Vagina (tissue), 2 donors: Measurements from ENCODE around the gene INSYN1. TPM values are rescaled to one million over a fixed set of nuclear protein-coding genes. Genes with fewer than 3 reads are reported as not detected.
"Not testable (repeated sequence)": the region's sequence is repeated elsewhere in the genome, so short reads cannot be mapped to it uniquely, and the experiment has no call there.

Experiments used
- DNase-seq, 2 donors: peaks; one replicate each; pipeline ENCODE4 v3.0.0-alpha.2; 2017; ENCODE audit errors: extremely low spot score in 2 of 2
- H3K27ac ChIP-seq: fragments of 200-600 bp; sonication (generic); one replicate; pipeline ENCODE4 v1.5.1; 2019
- H3K27me3 ChIP-seq: fragments of 200-600 bp; sonication (generic); one replicate; pipeline ENCODE4 v1.5.1; 2019
- H3K36me3 ChIP-seq, 2 donors: fragments of 200-600 bp; sonication (generic); one replicate each; pipeline ENCODE4 v1.5.1; 2017 to 2019
- H3K4me1 ChIP-seq: fragments of 200-600 bp; sonication (generic); one replicate; pipeline ENCODE4 v1.5.1; 2019
- H3K4me3 ChIP-seq, 2 donors: fragments of 200-600 bp; sonication (generic); 1 replicate in 1 of 2; 2 replicates in 1 of 2; pipeline ENCODE4 v1.5.1; 2016 to 2019
- H3K9me3 ChIP-seq: fragments of 200-600 bp; sonication (generic); one replicate; pipeline ENCODE4 v1.5.1; 2019
- POLR2A ChIP-seq, 2 donors: fragments of 450-650 bp; IDR thresholded peaks; one replicate each; pipeline ENCODE4 v1.6.1; 2017; ENCODE audit warnings: antibody characterized with exemption in 2 of 2, mild to moderate bottlenecking in 2 of 2, moderate library complexity in 2 of 2
- POLR2AphosphoS5 ChIP-seq, 2 donors: sonication (generic); formaldehyde crosslinking; IDR thresholded peaks; one replicate each; pipeline ENCODE4 v1.9.0; 2017; ENCODE audit warnings: antibody characterized with exemption in 2 of 2, mild to moderate bottlenecking in 2 of 2, low read depth in 1 of 2; ENCODE audit not compliant: insufficient read depth in 1 of 2
- intact Hi-C: fragments of 100-400 bp; cut with DNase I; formaldehyde crosslinking; loops from one replicate; pipeline ENCODE4 v1.15.1; 2023
- total RNA-seq: library from RNA; depleted of rRNA; stranded (reverse); fragments of >200 nt; gene quantifications from one replicate; pipeline ENCODE4 v1.2.3, GENCODE V29; 2016
- TF ChIP-seq, protein P1 (sequence below), 3 experiments: fragments of 450-650 bp in 2 of 3; fragments of 200-600 bp in 1 of 3; sonication (generic) in 1 of 3; IDR thresholded peaks; one replicate each; pipeline ENCODE4 v1.5.1; 2017 to 2019; ENCODE audit warnings: antibody characterized with exemption in 3 of 3, mild to moderate bottlenecking in 2 of 3, moderate library complexity in 2 of 3

Gene INSYN1
- total RNA-seq, 1 donor from 2014 or later = 5.6 TPM

DNA sequence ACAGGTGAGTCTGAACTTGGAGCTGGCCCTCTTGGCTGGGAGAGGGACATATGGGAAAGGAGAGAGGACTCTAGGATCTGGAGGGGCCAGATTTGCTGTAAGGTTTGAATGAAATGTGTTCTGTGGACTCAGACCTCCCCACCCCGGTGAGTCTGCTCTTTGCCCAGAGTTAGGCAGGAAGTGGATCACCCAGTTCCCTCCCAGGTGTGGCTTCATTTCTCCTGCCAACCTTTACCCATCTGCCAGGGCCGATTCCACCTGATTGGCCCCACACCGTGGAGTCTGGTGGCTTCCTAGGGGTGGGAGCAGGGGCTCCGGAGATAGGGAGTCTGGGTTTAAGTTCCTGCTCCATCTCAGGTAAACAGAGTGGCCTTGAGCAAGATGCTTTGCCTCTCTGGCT, 43.5 kb downstream of the INSYN1 start:
- TF ChIP-seq POLR2AphosphoS5 (IDR thresholded peaks at IDR 0.05; ENCODE audit: insufficient read depth in 1 of 2, low read depth in 1 of 2) (no peak), POLR2A (IDR thresholded peaks at IDR 0.05) (no peak)
- TF ChIP-seq, protein P1, sequence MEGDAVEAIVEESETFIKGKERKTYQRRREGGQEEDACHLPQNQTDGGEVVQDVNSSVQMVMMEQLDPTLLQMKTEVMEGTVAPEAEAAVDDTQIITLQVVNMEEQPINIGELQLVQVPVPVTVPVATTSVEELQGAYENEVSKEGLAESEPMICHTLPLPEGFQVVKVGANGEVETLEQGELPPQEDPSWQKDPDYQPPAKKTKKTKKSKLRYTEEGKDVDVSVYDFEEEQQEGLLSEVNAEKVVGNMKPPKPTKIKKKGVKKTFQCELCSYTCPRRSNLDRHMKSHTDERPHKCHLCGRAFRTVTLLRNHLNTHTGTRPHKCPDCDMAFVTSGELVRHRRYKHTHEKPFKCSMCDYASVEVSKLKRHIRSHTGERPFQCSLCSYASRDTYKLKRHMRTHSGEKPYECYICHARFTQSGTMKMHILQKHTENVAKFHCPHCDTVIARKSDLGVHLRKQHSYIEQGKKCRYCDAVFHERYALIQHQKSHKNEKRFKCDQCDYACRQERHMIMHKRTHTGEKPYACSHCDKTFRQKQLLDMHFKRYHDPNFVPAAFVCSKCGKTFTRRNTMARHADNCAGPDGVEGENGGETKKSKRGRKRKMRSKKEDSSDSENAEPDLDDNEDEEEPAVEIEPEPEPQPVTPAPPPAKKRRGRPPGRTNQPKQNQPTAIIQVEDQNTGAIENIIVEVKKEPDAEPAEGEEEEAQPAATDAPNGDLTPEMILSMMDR (IDR thresholded peaks at IDR 0.05) = no peak
- H3K36me3 ChIP-seq = peaks cover 0 to 45% of the 10 kb centered on the region in 2 donors
- intact Hi-C loops = loop anchor here (5.0 to 10.0 kb wide), 2 partner anchors 72 to 135 kb away; no protein-coding TSS in a partner anchor

DNA sequence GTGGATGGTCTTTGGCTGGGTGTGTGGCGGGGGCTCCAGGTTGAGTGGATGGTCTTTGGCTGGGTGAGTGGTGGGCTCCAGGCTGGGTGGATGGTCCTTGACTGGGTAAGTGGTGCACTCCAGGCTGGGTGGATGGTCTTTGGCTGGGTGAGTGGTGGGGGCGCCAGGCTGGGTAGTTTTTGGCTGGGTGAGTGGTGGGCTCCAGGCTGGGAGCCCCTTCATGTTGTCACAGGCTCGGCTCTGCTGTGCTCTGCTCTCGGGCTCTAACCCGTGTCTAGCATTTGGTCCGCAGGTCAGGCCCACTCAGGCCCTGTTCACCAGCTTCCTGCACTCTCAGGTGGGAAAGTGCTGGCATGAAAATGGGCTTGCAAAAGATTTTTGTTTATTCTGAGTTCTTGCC, 43.9 kb downstream of the INSYN1 start:
- Histone ChIP-seq H3K9me3 (no peaks in the 10 kb centered on the region), H3K36me3 (peaks cover 0 to 45% of the 10 kb centered on the region in 2 donors), H3K27me3 (no peaks in the 10 kb centered on the region), H3K4me3 (no peak overlapping the region), H3K4me1 (no peaks in the 10 kb centered on the region), H3K27ac (no peak overlapping the region)
- intact Hi-C loops = loop anchor here (5.0 to 10.0 kb wide), 2 partner anchors 72 to 134 kb away; no protein-coding TSS in a partner anchor
- DNase-seq = no peak
- TF ChIP-seq POLR2A (IDR thresholded peaks at IDR 0.05) (no peak), POLR2AphosphoS5 (IDR thresholded peaks at IDR 0.05; ENCODE audit: insufficient read depth in 1 of 2, low read depth in 1 of 2) (no peak)
- TF ChIP-seq, protein P1 (IDR thresholded peaks at IDR 0.05) = no peak

More for the DNA sequence above, 43.5 kb downstream of the INSYN1 start:
- Histone ChIP-seq H3K4me1 (no peaks in the 10 kb centered on the region), H3K27ac (no peak overlapping the region), H3K27me3 (no peaks in the 10 kb centered on the region), H3K9me3 (no peaks in the 10 kb centered on the region), H3K4me3 (no peak overlapping the region)
- no peak for DNase-seq

DNA sequence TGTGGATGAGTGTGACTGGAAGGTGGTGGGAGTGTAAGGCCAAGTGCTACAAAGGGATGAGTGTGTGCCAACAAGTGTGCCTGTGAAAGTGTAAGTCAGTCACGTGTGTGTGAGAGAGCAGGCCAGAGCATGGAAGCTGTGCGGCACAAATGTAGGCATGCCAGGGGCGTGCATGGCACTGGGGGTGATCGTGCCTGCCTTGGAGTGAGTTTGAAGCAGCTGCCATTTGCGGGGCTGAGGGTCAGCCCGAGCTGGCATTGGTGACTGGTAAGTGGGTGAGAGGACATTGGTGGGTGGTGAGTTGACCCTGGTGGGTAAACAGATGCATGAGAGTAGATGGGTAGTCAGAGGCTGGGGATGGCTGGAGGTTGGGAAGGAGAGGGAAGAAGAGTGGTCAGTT, 44.5 kb downstream of the INSYN1 start:
- no peaks in the 10 kb centered on the region for H3K4me1 ChIP-seq
- no peaks in the 10 kb centered on the region for H3K27me3 ChIP-seq
- DNase-seq = no peak
- intact Hi-C loops = loop anchor here (5.0 to 10.0 kb wide), 2 partner anchors 71 to 134 kb away; no protein-coding TSS in a partner anchor
- TF ChIP-seq, protein P1 (IDR thresholded peaks at IDR 0.05) = no peak
- no peak for TF ChIP-seq POLR2AphosphoS5 (IDR thresholded peaks at IDR 0.05; ENCODE audit: insufficient read depth in 1 of 2, low read depth in 1 of 2)
- no peak for TF ChIP-seq POLR2A (IDR thresholded peaks at IDR 0.05)
- no peak overlapping the region for H3K4me3 ChIP-seq
- H3K36me3 ChIP-seq = peaks cover 0 to 44% of the 10 kb centered on the region in 2 donors
- no peak overlapping the region for H3K27ac ChIP-seq
- no peaks in the 10 kb centered on the region for H3K9me3 ChIP-seq

DNA sequence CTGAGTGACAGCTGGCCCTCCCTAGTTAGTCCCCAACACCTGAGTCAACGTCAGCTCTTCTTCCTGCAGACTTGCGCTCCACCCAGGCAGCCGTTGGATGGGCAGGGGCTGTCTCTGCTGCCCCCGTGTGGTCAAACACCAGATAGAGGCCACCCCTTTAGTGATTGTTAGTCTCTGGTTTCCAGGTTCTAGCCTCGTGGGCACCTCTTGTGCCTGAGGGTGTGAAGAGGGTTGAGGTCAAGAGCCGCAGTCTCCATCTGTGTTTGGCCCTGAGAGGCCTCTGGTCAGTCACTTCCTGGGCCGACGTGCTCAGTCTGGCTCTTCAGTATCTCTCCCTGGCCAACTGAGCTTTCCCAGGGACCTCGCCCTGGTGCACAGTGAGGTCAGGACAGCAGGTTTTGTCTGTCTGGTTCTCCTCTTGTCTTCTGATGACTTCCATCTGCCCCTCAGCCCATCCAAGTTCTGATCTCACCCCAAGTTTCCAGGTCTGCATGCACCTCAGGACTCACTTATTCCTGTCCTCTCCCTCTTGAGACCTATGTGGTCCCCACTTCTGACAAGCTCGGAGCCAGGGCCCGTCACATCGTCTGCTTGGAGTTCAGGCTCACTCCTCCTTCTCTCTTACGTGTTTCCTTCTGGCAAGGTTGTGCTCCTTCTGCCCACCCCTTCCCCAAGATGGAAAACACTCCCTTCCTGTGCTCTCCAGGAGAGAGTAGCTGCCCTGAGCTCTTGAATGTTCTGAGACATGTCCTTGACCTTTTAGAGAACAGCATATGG, 48.1 kb downstream of the INSYN1 start:
- Histone ChIP-seq H3K27ac (no peak overlapping the region), H3K4me3 (no peak overlapping the region), H3K27me3 (no peaks in the 10 kb centered on the region), H3K4me1 (no peaks in the 10 kb centered on the region), H3K36me3 (peaks cover 0 to 27% of the 10 kb centered on the region in 2 donors), H3K9me3 (no peaks in the 10 kb centered on the region)
- no peak for TF ChIP-seq POLR2A (IDR thresholded peaks at IDR 0.05)
- TF ChIP-seq, protein P1 (IDR thresholded peaks at IDR 0.05) = peak; percentile 59 to 74 (median 66)
- DNase-seq = no peak
- intact Hi-C loops = loop anchor here (5.0 to 10.0 kb wide), 2 partner anchors 68 to 130 kb away; no protein-coding TSS in a partner anchor

DNA sequence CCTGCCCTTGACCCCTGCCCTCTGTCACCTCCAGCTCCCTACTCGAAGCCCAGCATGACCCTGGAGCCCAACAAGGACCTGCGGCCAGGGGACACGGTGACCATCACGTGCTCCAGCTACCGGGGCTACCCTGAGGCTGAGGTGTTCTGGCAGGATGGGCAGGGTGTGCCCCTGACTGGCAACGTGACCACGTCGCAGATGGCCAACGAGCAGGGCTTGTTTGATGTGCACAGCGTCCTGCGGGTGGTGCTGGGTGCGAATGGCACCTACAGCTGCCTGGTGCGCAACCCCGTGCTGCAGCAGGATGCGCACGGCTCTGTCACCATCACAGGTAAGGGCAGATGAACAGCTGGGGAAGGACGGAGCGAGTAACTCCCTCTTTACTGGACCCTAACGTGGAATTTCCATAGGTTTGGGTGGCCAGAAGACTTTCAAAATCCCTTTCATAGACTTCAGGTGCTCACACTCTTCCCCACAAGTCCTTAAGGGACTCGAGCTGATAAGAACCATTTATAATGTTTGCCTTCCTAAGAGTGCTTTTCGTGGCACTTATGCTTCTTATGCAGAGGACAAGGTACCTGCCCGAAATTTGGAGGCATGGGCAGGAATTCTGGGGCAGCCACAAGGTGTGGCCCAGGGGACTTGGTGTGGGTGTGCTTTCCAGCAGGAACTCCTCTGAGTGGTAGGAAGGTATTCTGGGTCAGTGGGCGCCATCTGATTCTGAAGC, 48.8 kb downstream of the INSYN1 start:
- not testable (repeated sequence) for H3K4me3 ChIP-seq, H3K27me3 ChIP-seq, H3K4me1 ChIP-seq, H3K9me3 ChIP-seq, DNase-seq, H3K27ac ChIP-seq
- H3K36me3 ChIP-seq = peaks cover 0 to 22% of the 10 kb centered on the region in 2 donors
- intact Hi-C loops = loop anchor here (10.0 kb wide), 1 partner anchor 130 kb away; no protein-coding TSS in a partner anchor

DNA sequence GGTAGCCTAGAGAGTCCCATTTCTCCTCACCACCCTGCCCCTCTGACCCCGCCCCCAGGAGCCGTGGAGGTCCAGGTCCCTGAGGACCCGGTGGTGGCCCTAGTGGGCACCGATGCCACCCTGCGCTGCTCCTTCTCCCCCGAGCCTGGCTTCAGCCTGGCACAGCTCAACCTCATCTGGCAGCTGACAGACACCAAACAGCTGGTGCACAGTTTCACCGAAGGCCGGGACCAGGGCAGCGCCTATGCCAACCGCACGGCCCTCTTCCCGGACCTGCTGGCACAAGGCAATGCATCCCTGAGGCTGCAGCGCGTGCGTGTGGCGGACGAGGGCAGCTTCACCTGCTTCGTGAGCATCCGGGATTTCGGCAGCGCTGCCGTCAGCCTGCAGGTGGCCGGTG, 49.5 kb downstream of the INSYN1 start:
- not testable (repeated sequence) for H3K4me1 ChIP-seq, H3K4me3 ChIP-seq, DNase-seq, H3K27ac ChIP-seq, H3K27me3 ChIP-seq, H3K9me3 ChIP-seq
- peaks cover 0 to 22% of the 10 kb centered on the region in 2 donors for H3K36me3 ChIP-seq
- intact Hi-C loops = loop anchor here (10.0 kb wide), 1 partner anchor 129 kb away; no protein-coding TSS in a partner anchor

DNA sequence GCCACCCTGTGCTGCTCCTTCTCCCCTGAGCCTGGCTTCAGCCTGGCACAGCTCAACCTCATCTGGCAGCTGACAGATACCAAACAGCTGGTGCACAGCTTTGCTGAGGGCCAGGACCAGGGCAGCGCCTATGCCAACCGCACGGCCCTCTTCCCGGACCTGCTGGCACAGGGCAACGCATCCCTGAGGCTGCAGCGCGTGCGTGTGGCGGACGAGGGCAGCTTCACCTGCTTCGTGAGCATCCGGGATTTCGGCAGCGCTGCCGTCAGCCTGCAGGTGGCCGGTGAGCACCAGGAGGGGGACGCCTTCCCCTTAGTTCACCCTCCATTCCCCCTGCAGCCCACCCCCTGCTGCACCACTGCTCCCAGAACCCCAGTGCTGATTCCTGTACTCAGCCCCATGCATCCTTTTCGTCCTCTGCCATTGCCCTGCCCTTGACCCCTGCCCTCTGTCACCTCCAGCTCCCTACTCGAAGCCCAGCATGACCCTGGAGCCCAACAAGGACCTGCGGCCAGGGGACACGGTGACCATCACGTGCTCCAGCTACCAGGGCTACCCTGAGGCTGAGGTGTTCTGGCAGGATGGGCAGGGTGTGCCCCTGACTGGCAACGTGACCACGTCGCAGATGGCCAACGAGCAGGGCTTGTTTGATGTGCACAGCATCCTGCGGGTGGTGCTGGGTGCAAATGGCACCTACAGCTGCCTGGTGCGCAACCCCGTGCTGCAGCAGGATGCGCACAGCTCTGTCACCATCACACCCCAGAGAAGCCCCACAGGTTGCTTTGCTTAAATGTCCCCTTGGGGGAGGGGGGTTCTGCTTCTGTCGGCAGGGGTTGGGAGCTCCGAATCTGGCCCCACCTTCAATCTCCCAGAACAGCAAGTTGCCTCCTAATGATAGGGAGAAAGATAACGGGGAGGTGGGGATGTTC, 50.6 kb downstream of the INSYN1 start:
- not testable (repeated sequence) for H3K27me3 ChIP-seq

More for the DNA sequence above, 50.6 kb downstream of the INSYN1 start:
- H3K9me3 ChIP-seq, DNase-seq, H3K4me1 ChIP-seq, H3K27ac ChIP-seq, H3K4me3 ChIP-seq: not testable (repeated sequence)
- intact Hi-C loops = loop anchor here (10.0 kb wide), 1 partner anchor 128 kb away; no protein-coding TSS in a partner anchor
- peaks cover 0 to 18% of the 10 kb centered on the region in 2 donors for H3K36me3 ChIP-seq
